Heart left ventricle (tissue), 16 donors: ENCODE measurements around the gene CD96. TPM values are rescaled to one million over a fixed set of nuclear protein-coding genes. Genes with fewer than 3 reads are reported as not detected.
"Not testable (repeated sequence)": the region's sequence is repeated elsewhere in the genome, so short reads cannot be mapped to it uniquely, and the experiment has no call there.

Experiments
- ATAC-seq, 4 donors: fragments of 200-7000 bp; cut with Tn5 transposase; one replicate each; pipeline ENCODE4 v1.9.1; 2020 to 2022; ENCODE audit warnings: moderate library complexity in 4 of 4, mild to moderate bottlenecking in 3 of 4, moderate number of reproducible peaks in 1 of 4
- DNase-seq, 5 donors: peaks; one replicate each; pipeline ENCODE4 v3.0.0-alpha.2; 2020
- H3K27ac ChIP-seq, 12 donors: fragments of 200-600 bp; sonication (generic) in 4 of 12; one replicate each; pipeline versions ENCODE4 v1.5.0 to v1.8.0; 2016 to 2022; ENCODE audit warnings: mild to moderate bottlenecking in 2 of 12
- H3K27me3 ChIP-seq, 9 donors: fragments of 200-600 bp; sonication (generic) in 2 of 9; one replicate each; pipeline versions ENCODE4 v1.5.1 to v1.8.0; 2016 to 2022; ENCODE audit warnings: mild to moderate bottlenecking in 3 of 9
- H3K36me3 ChIP-seq, 9 donors: fragments of 200-600 bp; sonication (generic) in 2 of 9; one replicate each; pipeline versions ENCODE4 v1.5.0 to v1.8.0; 2018 to 2022; ENCODE audit warnings: mild to moderate bottlenecking in 2 of 9
- H3K4me1 ChIP-seq, 12 donors: fragments of 200-600 bp; sonication (generic) in 4 of 12; one replicate each; pipeline versions ENCODE4 v1.5.0 to v1.8.0; 2016 to 2022; ENCODE audit warnings: mild to moderate bottlenecking in 3 of 12
- H3K4me3 ChIP-seq, 12 donors: fragments of 200-600 bp; sonication (generic) in 4 of 12; one replicate each; pipeline versions ENCODE4 v1.5.0 to v1.8.0; 2017 to 2022; ENCODE audit warnings: mild to moderate bottlenecking in 9 of 12, moderate library complexity in 4 of 12
- H3K9me3 ChIP-seq, 12 donors: fragments of 200-600 bp; sonication (generic) in 4 of 12; one replicate each; pipeline versions ENCODE4 v1.5.0 to v1.8.0; 2016 to 2022; ENCODE audit warnings: mild to moderate bottlenecking in 1 of 12
- POLR2A ChIP-seq, 2 donors: fragments of 450-650 bp; IDR thresholded peaks; one replicate each; pipeline ENCODE4 v1.6.1; 2017; ENCODE audit warnings: antibody characterized with exemption in 2 of 2, mild to moderate bottlenecking in 2 of 2, moderate library complexity in 2 of 2
- WGBS, 4 donors: extraction: QIAGEN DNeasy Blood & Tissue Kit in 2 of 4; methylation state at CpG; one replicate each; pipeline versions ENCODE4 v1.1.5 to v1.1.7; 2013 to 2018; 5-methylcytosine and 5-hydroxymethylcytosine counted together
- intact Hi-C, 10 donors: fragments of 100-400 bp; cut with DNase I; formaldehyde crosslinking; loops; one replicate each; pipeline versions ENCODE4 v1.11.1 to v1.14.2; 2022
- polyA plus RNA-seq, 2 donors: library from polyadenylated mRNA; stranded (reverse); fragments of 200-250 nt; gene quantifications; one replicate each; pipeline ENCODE4 v1.2.3, GENCODE V29; 2013
- total RNA-seq, 9 donors: library from RNA; depleted of rRNA in 2 of 9; stranded (reverse); fragments of >200 nt in 2 of 9; fragmentation: NEBNext Ultra II Directional in 3 of 9; extraction: Animal tissue kit (Norgen Biotek cat#: 25700) in 3 of 9; gene quantifications; one replicate each; pipeline versions ENCODE4 v1.1.0 to v1.2.4, GENCODE V29; 2016 to 2023
- TF ChIP-seq, protein P1 (sequence below), 12 donors: fragments of 200-600 bp; sonication (generic) in 4 of 12; IDR thresholded peaks; one replicate each; pipeline versions ENCODE4 v1.5.0 to v1.8.0; 2018 to 2022; ENCODE audit warnings: antibody characterized with exemption in 12 of 12, mild to moderate bottlenecking in 5 of 12
- donor health status: ischemic (EF 13 %, LVEDD 7.1; RV severe dilation, severe dysfunction).
- donor health status: healthy with polysubstance abuse.
- donor health status: DM: no; HTN: yes; CAD: no.
- donor health status: DM: no; HTN: no; CAD: no.
- donor health status: ischemic (EF 25% LVEDD 6.9; RV normal size, moderate dysfunction).
- donor health status: ischemic (EF 25% LVEDD 5.7; RV mildly dilated, moderate dysfunction).
- donor health status: healthy.
- donor health status: DM: yes; HTN: yes; CAD: no.
- donor health status: ischemic (EF 35%, LVEDD 5.7; RV mildly dilated, moderate dysfunction).
- donor health status: nonischemic (EF 11% LVEDD 7.7; RV severe dilation, severe dysfunction).
- donor health status: DM: yes; HTN: yes; CAD: no.
- donor health status: PGD.
- donor health status: ischemic (EF 29% LVEDD 5.4; RV normal size, mild dysfunction).
- donor health status: nonischemic (EF 23%, LVEDD 6.1; RV moderate dilation, normal function).

CD96 gene
- total and polyA plus RNA-seq, 11 donors, result 0.08 to 4.4 (median 0.28) TPM; not detected in 4

DNA sequence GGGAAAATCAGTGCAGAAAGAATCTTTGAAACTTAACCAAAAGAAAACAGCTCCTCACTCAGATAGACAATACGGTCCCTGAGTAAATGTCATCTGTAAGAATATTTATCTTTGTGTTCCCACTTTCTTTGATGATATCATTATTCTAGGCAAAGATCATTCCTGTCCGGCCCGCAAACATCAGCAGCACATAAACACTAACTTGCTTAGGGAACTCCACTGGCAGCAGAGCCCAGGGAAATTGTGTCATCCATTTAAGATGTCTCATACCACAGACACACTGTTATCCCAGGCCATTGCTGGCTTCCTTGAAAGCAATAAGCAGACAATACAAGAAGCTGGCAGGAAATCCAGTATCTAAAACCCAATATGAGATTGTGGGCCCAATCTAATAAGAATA lies 20.1 kb upstream of the CD96 start:
- WGBS, 4 donors, result 37 to 46% (median 42%) methylated on average over 3 of the region's 3 CpGs

DNA sequence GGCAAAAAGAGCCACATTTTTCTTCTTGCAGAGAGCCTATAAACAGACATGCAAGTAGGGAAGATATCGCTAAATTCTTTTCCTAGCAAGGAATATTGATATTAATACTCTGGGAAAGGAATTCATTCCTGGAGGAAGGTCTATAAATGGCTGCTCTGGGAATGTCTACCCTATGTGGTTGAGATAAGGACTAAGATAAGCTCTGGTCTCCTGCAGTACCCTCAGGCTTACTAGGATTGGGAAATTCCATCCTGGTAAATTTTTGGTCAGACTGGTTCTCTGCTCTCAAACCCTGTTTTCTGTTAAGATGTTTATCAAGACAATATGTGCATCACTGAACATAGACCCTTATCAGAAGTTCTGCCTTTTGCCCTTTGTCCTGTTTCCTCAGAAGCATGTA lies 17.5 kb upstream of the CD96 start:
- H3K4me1 ChIP-seq, H3K27me3 ChIP-seq, H3K4me3 ChIP-seq, H3K27ac ChIP-seq, ATAC-seq, intact Hi-C loops, DNase-seq, H3K36me3 ChIP-seq, H3K9me3 ChIP-seq: not testable (repeated sequence)
- WGBS, 4 donors, result 84 to 96% (median 89%) methylated on average over 1 of the region's 1 CpG

More for the DNA sequence above, 20.1 kb upstream of the CD96 start:
- Histone ChIP-seq H3K4me1 (no peaks in the 10 kb centered on the region), H3K36me3 (no peaks in the 10 kb centered on the region), H3K27ac (no peak overlapping the region), H3K27me3 (no peaks in the 10 kb centered on the region), H3K4me3 (no peak overlapping the region), H3K9me3 (no peaks in the 10 kb centered on the region)
- intact Hi-C loops, result no loop called here
- no peak for DNase-seq
- ATAC-seq, result no peak
- TF ChIP-seq, protein P1, sequence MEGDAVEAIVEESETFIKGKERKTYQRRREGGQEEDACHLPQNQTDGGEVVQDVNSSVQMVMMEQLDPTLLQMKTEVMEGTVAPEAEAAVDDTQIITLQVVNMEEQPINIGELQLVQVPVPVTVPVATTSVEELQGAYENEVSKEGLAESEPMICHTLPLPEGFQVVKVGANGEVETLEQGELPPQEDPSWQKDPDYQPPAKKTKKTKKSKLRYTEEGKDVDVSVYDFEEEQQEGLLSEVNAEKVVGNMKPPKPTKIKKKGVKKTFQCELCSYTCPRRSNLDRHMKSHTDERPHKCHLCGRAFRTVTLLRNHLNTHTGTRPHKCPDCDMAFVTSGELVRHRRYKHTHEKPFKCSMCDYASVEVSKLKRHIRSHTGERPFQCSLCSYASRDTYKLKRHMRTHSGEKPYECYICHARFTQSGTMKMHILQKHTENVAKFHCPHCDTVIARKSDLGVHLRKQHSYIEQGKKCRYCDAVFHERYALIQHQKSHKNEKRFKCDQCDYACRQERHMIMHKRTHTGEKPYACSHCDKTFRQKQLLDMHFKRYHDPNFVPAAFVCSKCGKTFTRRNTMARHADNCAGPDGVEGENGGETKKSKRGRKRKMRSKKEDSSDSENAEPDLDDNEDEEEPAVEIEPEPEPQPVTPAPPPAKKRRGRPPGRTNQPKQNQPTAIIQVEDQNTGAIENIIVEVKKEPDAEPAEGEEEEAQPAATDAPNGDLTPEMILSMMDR (IDR thresholded peaks at IDR 0.05), result no peak
- no peak for TF ChIP-seq POLR2A (IDR thresholded peaks at IDR 0.05)

DNA sequence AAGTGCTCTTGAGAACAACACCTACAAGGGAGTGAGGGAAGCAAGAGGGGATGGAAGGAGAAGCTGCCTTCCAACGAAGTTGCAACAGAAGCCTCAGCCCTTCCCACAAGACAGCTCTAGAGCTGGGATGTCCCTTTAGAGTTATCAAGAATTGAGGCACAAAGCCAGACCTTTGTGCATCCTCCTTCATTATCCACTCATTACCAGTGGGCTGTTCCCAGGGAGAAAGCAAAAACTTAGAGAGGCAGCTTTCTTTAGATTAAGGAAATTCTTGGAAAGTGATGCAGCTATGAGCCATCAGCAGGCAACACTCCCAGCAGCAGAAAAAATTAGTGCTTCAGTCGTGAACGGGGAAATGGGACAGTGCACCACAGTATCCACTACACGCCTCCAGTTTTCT lies 10.6 kb upstream of the CD96 start:
- H3K4me3 ChIP-seq, result no peak overlapping the region
- H3K27ac ChIP-seq, result no peak overlapping the region
- H3K27me3 ChIP-seq, result no peaks in the 10 kb centered on the region
- intact Hi-C loops, result loop anchor here in 1 of 10 donors (1.0 kb wide), 1 partner anchor 8 kb away; no protein-coding TSS in a partner anchor
- no peaks in the 10 kb centered on the region for H3K4me1 ChIP-seq
- TF ChIP-seq POLR2A (IDR thresholded peaks at IDR 0.05), result no peak
- TF ChIP-seq, protein P1 (IDR thresholded peaks at IDR 0.05), result no peak
- H3K9me3 ChIP-seq, result no peaks in the 10 kb centered on the region
- DNase-seq (no peak), ATAC-seq (no peak)
- WGBS, 4 donors, result 48 to 65% (median 56%) methylated on average over 4 of the region's 4 CpGs
- no peaks in the 10 kb centered on the region for H3K36me3 ChIP-seq

DNA sequence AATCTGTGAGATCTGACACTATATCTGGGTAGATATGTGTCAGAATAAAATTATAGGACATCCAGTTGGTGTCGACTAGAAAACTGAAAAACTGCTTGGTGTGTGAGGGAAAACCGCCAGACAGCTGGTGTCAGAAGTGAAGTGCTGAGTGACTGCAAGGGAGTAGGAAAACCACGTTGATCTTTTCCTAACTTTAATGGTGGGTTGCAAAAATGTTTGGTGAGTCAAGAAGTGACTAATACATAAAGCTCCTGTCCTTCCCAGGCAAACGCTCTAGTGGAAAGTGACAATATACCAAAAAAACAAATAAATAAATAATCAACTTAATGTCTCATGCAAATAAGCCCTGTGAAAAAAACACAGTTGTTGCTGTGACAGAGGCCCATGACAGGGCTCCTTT lies 7.3 kb upstream of the CD96 start:
- ATAC-seq (no peak), DNase-seq (no peak)
- peaks cover 0 to 8% (median 0%) of the 10 kb centered on the region in 12 donors for H3K4me1 ChIP-seq
- H3K4me3 ChIP-seq, result no peak overlapping the region
- TF ChIP-seq, protein P1 (IDR thresholded peaks at IDR 0.05), result no peak
- TF ChIP-seq POLR2A (IDR thresholded peaks at IDR 0.05), result no peak
- no peaks in the 10 kb centered on the region for H3K27me3 ChIP-seq
- H3K9me3 ChIP-seq, result no peaks in the 10 kb centered on the region
- no peak overlapping the region for H3K27ac ChIP-seq
- intact Hi-C loops, result no loop called here
- WGBS, 4 donors, result 60 to 66% (median 62%) methylated on average over 4 of the region's 4 CpGs
- no peaks in the 10 kb centered on the region for H3K36me3 ChIP-seq

DNA sequence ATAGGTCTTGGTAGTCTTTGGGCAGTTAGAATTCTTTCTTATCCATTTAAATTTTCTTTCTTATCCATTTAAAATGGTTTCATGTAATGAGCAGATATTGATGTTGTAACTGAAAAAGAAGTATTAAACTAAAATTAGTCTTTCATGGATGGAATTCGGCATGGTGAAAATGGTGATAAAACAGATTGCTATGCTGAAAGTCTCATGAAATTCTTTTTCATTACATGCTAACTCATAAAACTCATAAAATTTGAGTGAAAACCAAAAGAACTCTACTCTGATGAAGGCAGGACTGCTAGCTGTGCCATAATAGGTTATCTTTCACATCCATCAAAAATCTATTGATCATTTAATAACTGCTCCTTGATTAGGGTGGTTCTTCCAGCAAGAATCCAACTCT lies 3.9 kb upstream of the CD96 start:
- Histone ChIP-seq H3K36me3 (no peaks in the 10 kb centered on the region), H3K4me1 (peaks cover 0 to 8% (median 0%) of the 10 kb centered on the region in 12 donors), H3K9me3 (no peaks in the 10 kb centered on the region), H3K27me3 (peaks cover 0 to 5% (median 0%) of the 10 kb centered on the region in 9 donors), H3K27ac (no peak overlapping the region), H3K4me3 (no peak overlapping the region)
- TF ChIP-seq, protein P1 (IDR thresholded peaks at IDR 0.05), result no peak
- no peak for TF ChIP-seq POLR2A (IDR thresholded peaks at IDR 0.05)
- ATAC-seq (no peak), DNase-seq (no peak)
- 88 to 94% (median 90%) methylated on average over 1 of the region's 1 CpG for WGBS, 4 donors
- intact Hi-C loops, result no loop called here
